ENCODE results near the gene TIGD1.

Gene TIGD1

GRCh38 chr2:232521959-232522622, 28.3 kb downstream of the TIGD1 start:
- DNase-seq = no peak

GRCh38 chr2:232521098-232521497, 29.3 kb downstream of the TIGD1 start:
- DNase-seq = no peak

DNA sequence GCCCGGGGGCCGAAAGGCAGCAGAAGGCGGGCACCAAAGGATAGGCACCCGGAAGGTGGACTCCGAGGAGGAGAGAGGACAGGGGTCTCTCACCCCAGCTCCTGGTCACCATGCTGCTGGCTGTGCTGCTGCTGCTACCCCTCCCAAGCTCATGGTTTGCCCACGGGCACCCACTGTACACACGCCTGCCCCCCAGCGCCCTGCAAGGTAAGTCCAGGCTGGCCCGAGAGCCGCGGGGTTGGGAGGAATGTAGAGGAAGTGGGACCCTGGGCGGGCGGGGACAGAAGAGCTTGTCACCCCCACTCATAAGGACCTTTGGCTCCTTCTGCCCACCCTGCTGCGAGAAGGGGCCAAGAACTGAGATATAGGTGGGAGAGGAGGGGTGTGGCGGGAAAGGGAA, 29.9 kb downstream of the TIGD1 start:
- no peak for DNase-seq

- no peak for DNase-seq
Measured at GRCh38 chr2:232519581-232520438, 30.5 kb downstream of the TIGD1 start, which contains the start of gene PRSS56. Gene PRSS56, plus strand, starts transcription at chr2:232520388. Its CDS starts 211 bp downstream, at chr2:232520599.

DNA sequence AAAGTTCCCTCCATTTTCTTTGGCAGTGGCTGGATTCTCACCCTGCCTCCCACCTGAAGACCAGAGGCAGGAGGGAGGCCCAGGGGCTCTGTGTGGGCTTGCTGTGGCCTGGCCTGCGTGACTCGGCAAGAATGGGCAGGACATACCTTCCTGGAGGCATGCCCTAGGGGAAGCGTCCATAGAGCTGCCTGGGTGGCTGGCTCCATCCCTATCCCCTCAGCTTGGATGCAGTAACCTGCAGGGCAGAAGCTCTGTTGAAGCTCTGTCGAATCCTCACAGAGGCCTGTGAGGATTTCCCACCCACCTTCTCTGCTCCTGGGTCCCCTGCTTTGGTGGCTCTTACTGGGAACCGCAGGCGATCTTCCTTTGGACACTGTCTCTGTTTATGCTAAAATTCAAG, 31.5 kb downstream of the TIGD1 start:
- no peak for DNase-seq

- DNase-seq = no peak
Measured at GRCh38 chr2:232516551-232516950, 33.8 kb downstream of the TIGD1 start.

DNA sequence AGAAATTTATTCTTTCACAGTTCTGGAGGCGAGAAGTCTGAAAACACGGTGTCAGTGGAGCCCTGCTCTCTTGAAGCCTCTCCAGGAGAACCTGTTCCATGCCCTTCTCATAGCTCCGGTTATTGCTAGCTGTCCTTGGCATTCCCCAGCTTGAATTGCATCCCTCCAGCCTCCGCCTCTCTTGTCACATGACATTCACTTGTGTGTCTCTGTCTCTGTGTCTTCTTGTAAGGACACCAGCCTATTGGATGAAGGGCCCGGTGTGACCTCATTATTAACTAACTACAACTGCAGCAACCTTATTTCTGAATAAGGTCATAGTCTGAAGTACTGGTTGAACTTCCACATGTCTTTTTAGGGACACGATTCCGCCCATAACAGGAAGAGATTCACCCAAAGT, 34.7 kb downstream of the TIGD1 start:
- DNase-seq = no peak

GRCh38 chr2:232513353-232513752, 37.0 kb downstream of the TIGD1 start:
- DNase-seq = no peak

DNA sequence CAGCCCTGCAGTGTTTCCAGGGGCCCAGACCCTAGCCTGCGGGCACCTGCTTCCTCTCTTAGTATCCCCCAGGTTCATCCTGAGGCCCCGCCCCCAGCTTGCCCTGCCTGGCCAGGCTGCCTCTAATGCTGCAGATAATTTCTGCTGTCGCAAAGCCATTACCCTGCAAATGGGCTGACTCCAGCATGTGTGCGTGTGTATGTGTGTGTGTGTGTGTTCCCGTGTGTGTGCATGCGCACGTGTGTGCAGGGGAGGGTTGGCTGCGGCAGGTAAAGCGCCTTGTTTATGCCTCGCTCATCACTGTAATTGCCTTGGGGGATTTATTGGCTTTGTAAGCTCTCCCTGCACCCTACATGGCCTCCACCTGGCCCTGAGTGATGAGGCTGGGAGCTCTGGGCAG, 37.8 kb downstream of the TIGD1 start:
- peak; percentile 44 for DNase-seq

DNA sequence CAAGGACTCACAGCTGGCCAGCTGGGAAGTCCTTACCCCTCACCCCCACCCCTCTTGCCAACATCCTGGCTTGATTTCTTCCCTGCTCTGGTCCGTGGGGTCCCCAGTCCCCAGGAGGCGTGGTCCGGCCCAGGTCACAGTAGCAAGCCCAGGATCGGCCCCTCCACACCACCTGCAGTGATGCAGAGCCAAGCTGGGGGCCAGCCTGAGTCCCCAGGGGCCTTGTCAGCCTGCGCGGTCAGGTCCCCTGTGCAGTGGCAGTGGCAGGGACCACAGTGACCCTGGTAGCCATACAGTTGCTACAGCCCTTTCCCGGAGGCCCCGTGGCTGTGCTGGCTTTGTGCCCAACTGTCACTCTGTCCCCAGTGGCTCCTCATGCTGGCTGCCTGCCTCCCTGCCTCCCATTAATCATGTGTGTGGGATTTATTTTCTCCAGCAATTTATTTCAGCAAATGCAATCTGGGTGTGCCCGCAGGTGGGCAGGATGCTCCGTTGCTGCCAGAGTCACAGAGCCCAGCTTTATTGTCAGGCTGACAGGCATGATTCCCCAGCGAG, 38.9 kb downstream of the TIGD1 start:
- DNase-seq = peak; percentile 42

GRCh38 chr2:232508251-232508650, 42.1 kb downstream of the TIGD1 start:
- DNase-seq = no peak

- DNase-seq = no peak
Measured at GRCh38 chr2:232506709-232507108, 43.6 kb downstream of the TIGD1 start.

- no peak for DNase-seq
Measured at GRCh38 chr2:232505856-232506255, 44.5 kb downstream of the TIGD1 start.

GRCh38 chr2:232504438-232504837, 45.9 kb downstream of the TIGD1 start:
- no peak for DNase-seq

DNA sequence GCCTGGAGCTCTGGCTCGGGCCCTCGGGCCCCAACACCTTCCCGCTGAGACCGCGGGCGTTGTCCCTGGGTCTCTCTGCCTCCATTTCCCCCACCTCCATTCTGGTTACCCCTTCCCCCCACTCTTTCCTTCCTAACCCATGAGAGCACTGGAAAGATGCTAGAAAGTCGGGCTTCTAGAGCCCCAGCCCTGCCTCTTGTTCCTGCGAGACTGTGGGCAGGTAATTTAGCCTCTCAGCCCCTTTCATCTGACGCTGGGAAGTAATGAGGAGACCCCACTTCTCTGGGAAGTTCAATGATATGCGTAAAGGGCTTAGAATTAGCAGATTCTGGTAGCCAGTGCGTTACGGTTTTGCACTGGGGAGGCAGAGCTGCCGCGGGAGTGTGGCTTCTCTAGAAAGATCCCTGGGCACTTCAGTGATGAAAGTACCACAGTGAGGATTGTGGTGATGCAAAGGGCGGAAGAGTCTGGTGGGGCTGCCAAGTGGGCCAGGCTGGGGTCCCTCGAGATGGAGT, 46.5 kb downstream of the TIGD1 start:
- DNase-seq = no peak

DNA sequence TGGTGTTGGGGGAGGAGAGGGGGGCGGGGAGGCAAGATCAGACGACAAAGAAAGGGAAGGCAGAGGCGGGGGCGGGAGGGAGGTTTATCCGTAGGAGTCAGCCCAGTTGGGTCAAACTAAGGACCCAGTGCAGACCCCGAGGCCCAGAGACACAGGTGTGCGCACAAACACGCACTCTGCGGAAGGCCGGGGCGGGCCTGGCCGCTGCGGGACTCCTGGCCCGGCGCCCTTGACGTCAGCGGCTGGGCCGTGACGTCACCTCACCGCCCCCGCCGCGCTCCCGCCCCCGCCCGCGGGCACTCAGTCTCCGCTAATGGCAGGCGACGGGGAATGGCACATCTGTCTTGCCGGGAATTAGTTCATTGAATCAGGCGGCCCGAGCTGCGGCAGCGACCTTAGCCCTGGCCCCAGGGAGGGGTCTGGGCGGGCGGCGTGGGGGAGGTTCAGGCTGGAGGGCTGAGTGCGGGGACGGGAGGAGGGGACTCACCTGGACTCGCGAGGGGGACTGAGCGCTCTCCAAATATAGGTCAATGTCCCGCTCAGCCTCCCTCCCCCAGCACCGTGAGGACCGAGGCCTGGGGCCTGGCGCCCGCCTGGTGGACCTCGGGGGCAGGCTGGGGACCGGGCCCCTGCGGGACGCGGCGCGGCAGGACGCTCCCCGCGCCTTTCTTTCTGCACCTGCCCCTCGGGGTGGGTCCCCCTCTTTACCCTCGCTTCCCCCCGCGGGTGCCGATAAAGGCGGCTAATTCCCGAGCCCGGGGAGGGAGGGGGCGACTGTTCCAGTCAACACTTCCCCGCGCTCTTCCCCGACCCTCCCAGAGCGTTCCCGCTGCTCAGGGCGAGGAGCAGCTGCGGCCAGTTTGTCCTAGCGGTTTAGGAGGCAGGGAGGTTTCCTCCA, 47.2 kb downstream of the TIGD1 start:
- DNase-seq = no peak

DNA sequence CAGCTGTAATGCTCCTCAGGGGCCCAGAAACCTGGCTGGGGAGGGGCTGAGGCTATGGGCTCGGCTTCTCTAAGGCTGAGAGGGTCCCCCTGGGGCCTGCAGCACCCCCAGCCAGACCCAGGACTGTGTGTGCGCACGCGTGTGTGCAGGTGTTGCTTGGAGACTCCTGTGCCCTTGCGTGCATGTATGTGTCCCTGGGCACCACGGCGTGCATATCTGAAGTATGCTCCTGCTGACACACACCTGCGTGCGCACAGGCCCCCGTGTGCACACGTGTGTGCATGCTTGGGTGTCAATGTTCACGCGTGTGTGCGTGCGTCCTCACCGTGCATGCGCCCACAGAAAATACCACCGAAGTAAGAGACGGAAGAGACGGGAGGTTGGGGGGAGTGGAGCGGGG, 47.8 kb downstream of the TIGD1 start:
- no peak for DNase-seq

DNA sequence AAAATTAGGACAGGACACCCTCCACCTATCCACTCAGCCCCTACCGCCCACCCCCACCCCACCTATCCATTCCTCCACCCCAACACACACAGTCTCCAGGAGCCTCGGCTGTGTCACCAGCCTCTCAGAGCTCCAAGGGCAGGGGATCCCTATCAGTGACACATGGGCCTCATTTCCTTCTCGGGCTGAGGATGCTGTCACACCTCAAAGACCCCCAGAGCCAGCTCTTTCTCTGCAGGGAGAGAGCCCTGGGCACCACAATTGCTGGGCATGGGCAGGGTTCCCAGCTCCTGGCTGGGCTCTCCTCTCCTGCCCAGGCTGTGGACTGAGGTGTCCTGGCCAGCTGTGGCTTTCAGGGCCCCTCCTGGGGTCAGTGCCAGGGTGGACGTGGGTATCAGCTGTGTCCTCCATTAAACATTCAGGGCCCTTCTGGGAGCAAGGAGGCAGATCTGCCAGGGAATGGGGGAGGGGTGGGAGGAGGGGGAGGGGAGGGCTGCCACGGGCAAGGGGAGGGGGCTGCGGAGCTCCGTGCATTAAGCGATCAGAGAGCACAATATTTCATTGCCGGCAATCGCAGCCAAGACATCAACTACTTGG, 48.5 kb downstream of the TIGD1 start:
- DNase-seq = no peak

DNA sequence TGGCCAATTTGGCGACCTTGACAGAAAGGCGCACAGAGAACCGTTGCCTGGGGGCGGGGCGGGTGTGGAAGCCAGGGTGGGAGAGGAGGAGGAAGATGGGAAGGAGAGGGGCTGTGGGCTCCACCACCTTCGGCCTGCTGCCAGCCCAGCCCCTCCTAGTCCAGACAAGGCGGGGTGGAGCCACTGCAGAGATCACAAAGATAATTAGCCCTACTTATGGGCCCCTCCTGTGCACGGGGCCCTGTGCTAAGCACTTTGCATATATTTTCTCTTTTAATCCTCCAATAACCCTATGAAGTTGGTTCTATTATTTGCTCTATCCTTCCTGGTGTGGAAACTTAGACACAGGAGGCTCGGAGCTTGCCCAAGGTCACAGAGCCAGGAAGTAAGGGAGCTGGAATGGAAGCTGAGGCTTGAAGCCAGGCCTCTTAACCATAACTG, 49.0 kb downstream of the TIGD1 start:
- no peak for DNase-seq

DNA sequence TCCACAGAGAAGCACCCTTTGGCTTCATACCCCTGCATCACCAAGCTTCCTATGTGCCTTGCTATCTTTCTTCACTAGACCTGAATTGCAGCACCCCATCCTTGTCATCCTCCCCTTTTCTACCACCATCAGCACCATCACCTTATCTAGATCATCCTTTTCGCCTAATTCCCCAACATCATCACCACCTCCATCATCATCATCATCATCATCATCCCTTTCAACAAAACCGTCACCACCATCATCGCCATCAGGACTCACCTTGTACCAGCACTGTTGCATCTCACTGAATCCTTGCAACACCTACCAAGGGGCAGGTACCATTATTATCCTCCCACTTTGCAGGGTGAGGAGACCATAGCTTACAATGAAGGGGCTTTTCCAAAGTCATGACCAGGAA, 51.9 kb downstream of the TIGD1 start:
- no peak for DNase-seq

Measured in NCI-H1417 treated with DMSO at 0.1 percent for 48 hours (cell line).